ENCODE measurements around the gene LHFPL3.

Gene LHFPL3

DNA sequence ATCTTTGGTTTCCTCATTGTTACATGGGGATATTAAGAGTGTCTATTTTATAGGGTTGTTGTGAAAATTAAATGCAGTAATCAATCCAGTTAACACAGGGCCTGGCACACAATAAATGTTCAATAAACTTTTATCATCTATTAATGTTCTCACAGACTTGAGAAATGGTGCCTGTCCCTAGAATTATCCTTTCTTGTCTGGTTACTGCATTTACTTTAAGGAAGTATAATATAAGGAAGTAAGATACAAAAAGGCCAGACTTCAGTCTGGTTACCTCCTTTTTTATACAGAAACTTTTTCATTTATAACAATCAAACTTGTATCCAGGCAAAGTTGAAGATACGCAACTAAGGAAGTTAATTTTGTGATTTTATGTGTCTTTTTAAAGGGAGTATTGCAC lies 117.0 kb downstream of the LHFPL3 start:
- TF ChIP-seq, protein P1, sequence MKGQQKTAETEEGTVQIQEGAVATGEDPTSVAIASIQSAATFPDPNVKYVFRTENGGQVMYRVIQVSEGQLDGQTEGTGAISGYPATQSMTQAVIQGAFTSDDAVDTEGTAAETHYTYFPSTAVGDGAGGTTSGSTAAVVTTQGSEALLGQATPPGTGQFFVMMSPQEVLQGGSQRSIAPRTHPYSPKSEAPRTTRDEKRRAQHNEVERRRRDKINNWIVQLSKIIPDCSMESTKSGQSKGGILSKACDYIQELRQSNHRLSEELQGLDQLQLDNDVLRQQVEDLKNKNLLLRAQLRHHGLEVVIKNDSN (IDR thresholded peaks at IDR 0.05) = no peak
- TF ChIP-seq TCF12 (IDR thresholded peaks at IDR 0.05; ENCODE audit: low read depth) (no peak), YY1 (IDR thresholded peaks at IDR 0.05; ENCODE audit: low read depth) (no peak), FOXM1 (IDR thresholded peaks at IDR 0.05; ENCODE audit: borderline replicate concordance, low read depth) (no peak)

DNA sequence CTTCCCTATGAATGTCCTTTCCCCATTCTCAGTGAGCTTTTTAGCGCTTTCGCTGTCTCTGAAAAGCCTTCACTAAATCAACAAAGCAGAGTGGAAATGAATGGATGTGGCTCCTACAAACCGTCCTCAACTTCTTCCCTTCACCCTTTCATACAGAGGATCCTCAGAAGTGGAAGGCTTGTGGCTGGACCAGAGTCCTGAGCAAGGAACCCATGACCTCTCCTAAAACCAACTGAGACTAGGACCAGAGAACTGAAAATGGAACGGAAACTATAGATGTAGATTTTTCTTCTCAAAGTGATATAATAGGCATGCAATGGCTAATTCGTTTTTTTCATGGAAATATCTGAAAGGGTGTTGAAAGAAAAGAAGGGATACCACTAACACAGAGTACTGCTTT lies 122.5 kb downstream of the LHFPL3 start:
- TF ChIP-seq, protein P2, sequence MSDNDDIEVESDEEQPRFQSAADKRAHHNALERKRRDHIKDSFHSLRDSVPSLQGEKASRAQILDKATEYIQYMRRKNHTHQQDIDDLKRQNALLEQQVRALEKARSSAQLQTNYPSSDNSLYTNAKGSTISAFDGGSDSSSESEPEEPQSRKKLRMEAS (IDR thresholded peaks at IDR 0.05) = no peak
- TF ChIP-seq ZBTB7A (IDR thresholded peaks at IDR 0.05; ENCODE audit: low read depth) = no peak
- TF ChIP-seq TAF1 (IDR thresholded peaks at IDR 0.05; ENCODE audit: low read depth) = no peak
- TF ChIP-seq EGR1 (IDR thresholded peaks at IDR 0.05) = no peak
- TF ChIP-seq CEBPB (IDR thresholded peaks at IDR 0.05) = no peak
- no peak for TF ChIP-seq RAD21 (IDR thresholded peaks at IDR 0.05; ENCODE audit: low read depth)
- TF ChIP-seq, protein P3, sequence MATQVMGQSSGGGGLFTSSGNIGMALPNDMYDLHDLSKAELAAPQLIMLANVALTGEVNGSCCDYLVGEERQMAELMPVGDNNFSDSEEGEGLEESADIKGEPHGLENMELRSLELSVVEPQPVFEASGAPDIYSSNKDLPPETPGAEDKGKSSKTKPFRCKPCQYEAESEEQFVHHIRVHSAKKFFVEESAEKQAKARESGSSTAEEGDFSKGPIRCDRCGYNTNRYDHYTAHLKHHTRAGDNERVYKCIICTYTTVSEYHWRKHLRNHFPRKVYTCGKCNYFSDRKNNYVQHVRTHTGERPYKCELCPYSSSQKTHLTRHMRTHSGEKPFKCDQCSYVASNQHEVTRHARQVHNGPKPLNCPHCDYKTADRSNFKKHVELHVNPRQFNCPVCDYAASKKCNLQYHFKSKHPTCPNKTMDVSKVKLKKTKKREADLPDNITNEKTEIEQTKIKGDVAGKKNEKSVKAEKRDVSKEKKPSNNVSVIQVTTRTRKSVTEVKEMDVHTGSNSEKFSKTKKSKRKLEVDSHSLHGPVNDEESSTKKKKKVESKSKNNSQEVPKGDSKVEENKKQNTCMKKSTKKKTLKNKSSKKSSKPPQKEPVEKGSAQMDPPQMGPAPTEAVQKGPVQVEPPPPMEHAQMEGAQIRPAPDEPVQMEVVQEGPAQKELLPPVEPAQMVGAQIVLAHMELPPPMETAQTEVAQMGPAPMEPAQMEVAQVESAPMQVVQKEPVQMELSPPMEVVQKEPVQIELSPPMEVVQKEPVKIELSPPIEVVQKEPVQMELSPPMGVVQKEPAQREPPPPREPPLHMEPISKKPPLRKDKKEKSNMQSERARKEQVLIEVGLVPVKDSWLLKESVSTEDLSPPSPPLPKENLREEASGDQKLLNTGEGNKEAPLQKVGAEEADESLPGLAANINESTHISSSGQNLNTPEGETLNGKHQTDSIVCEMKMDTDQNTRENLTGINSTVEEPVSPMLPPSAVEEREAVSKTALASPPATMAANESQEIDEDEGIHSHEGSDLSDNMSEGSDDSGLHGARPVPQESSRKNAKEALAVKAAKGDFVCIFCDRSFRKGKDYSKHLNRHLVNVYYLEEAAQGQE (IDR thresholded peaks at IDR 0.05; ENCODE audit: low read depth) = no peak
- no peak for TF ChIP-seq EP300 (IDR thresholded peaks at IDR 0.05; ENCODE audit: borderline replicate concordance)
- TF ChIP-seq, protein P1 (IDR thresholded peaks at IDR 0.05) = no peak

DNA sequence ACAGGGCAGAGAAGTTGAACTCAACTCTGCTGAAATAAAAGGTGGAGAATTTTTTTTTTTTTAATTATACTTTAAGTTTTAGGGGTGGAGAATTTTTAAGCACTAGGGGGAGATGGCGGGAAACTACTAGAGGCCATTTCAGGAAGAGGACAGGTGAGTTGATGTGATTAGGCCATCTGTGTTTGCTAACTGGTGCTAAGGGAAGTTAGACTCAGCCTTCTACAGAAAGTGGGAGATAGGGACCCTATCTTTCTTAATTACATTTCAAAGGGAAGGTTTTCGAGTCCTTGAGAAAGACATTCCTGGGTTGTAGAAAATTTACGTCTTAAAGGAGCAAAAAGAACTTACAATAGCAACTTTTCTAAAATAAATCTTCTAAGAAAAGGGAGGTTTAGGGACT lies 124.8 kb downstream of the LHFPL3 start:
- TF ChIP-seq TAF1 (IDR thresholded peaks at IDR 0.05; ENCODE audit: low read depth) (no peak), CEBPB (IDR thresholded peaks at IDR 0.05) (no peak), NFIC (IDR thresholded peaks at IDR 0.05) (no peak)
- TF ChIP-seq, protein P2 (IDR thresholded peaks at IDR 0.05) = no peak

DNA sequence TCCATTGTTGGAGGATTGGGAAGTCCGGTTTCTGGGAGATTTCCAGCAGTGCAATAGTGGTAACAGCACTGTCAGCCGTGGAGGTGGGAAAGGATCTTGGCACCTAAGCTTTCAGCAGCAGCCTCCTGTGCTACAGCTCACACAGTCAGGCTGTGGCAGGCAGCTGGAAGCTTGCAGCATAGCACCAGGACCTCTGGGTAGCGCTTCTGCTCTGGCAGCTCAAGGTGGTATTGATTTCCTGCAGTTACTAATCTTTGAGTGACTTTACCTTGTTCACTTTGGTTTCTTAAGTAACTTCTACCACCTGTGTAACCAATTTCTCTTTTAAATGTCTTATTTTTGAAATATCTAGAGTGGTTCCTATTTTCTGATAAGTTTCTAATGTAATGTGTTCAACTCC lies 130.5 kb downstream of the LHFPL3 start:
- TF ChIP-seq EGR1 (IDR thresholded peaks at IDR 0.05) (no peak), RAD21 (IDR thresholded peaks at IDR 0.05; ENCODE audit: low read depth) (no peak), YY1 (IDR thresholded peaks at IDR 0.05; ENCODE audit: low read depth) (no peak), TCF12 (IDR thresholded peaks at IDR 0.05; ENCODE audit: low read depth) (no peak), TEAD4 (IDR thresholded peaks at IDR 0.05) (no peak), NFIC (IDR thresholded peaks at IDR 0.05) (no peak), ZBTB7A (IDR thresholded peaks at IDR 0.05; ENCODE audit: low read depth) (no peak)
- TF ChIP-seq, protein P1 (IDR thresholded peaks at IDR 0.05) = no peak

DNA sequence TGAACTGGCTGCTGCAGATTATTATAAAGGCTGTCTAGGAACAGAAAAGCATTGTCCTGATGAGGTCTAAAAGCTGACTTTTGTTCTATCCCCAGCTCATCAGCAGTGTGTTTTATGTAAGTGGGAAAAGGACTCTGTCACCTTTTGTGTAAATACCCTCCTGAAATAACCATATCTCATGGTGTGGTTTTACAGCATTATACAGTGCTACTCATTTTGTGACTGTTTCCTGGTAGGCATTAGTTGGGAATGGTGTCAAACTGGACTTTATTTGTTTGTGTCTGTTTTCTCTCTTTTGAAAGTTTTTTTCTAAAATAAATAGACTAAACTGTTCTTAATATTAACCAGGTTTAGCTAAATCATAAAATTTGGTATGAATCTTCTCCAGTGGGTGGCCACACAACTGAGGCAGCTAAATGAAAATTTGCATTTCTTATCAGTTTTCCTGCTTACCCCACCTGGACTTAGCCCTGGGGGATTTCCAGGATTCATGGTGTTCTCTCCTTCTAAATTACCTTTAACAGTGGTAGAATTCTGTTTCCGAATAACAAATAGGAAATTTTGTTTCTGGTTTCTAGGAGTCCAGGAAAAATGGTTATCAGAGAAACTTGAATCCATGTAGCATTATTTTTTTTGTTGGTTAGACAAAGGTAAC lies 140.9 kb downstream of the LHFPL3 start:
- no peak for TF ChIP-seq TAF1 (IDR thresholded peaks at IDR 0.05; ENCODE audit: low read depth)

DNA sequence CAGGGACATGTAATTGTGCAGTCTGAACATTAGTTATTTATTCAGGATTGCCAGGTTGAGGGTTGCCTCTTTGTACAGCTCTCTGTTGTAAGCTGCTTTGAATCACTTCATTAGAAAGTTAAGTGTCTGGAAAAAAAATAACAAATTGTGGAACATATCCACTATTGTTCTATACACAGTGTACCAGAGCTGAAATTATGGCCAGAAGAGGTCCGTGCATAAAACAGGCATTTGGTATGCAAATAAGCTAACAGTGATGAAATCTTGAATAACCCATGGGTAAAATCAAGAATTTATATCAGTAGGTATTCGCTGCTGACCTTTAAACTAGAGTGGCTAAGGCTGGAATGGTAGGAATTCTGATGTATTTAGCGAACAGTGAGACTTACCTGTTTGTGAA lies 152.1 kb downstream of the LHFPL3 start:
- no peak for TF ChIP-seq EP300 (IDR thresholded peaks at IDR 0.05; ENCODE audit: borderline replicate concordance)
- TF ChIP-seq, protein P3 (IDR thresholded peaks at IDR 0.05; ENCODE audit: low read depth) = no peak
- no peak for TF ChIP-seq EGR1 (IDR thresholded peaks at IDR 0.05)
- no peak for TF ChIP-seq TCF12 (IDR thresholded peaks at IDR 0.05; ENCODE audit: low read depth)
- TF ChIP-seq, protein P1 (IDR thresholded peaks at IDR 0.05) = no peak
- TF ChIP-seq, protein P2 (IDR thresholded peaks at IDR 0.05) = no peak
- TF ChIP-seq TEAD4 (IDR thresholded peaks at IDR 0.05) = no peak
- TF ChIP-seq NFIC (IDR thresholded peaks at IDR 0.05) = no peak
- TF ChIP-seq ZBTB7A (IDR thresholded peaks at IDR 0.05; ENCODE audit: low read depth) = no peak
- TF ChIP-seq CEBPB (IDR thresholded peaks at IDR 0.05) = no peak
- TF ChIP-seq FOXM1 (IDR thresholded peaks at IDR 0.05; ENCODE audit: borderline replicate concordance, low read depth) = no peak
- no peak for TF ChIP-seq TAF1 (IDR thresholded peaks at IDR 0.05; ENCODE audit: low read depth)
- TF ChIP-seq RAD21 (IDR thresholded peaks at IDR 0.05; ENCODE audit: low read depth) = no peak
- TF ChIP-seq CREB1 (IDR thresholded peaks at IDR 0.05; ENCODE audit: low read depth) = no peak
- TF ChIP-seq YY1 (IDR thresholded peaks at IDR 0.05; ENCODE audit: low read depth) = no peak

All from Ishikawa (cell line).